Hepatocyte (in vitro differentiated cells): Measurements from ENCODE around the gene PRKAB2.

Experiments
- EZH2 ChIP-seq: fragments of 200-600 bp; sonication (generic); IDR thresholded peaks from 2 replicates; pipeline ENCODE4 v1.6.1; 2016; ENCODE audit warnings: antibody characterized with exemption, mild to moderate bottlenecking, borderline replicate concordance
- EZH2phosphoT487 ChIP-seq: fragments of 200-600 bp; sonication (generic); IDR thresholded peaks from one replicate; pipeline ENCODE4 v1.6.1; 2018; ENCODE audit warnings: antibody characterized with exemption, mild to moderate bottlenecking, low read depth, moderate library complexity; ENCODE audit not compliant: unreplicated experiment, severe bottlenecking
- TF ChIP-seq, protein P1 (sequence below): fragments of 200-600 bp; sonication (generic); IDR thresholded peaks from 2 replicates; pipeline ENCODE4 v1.5.1; 2016; ENCODE audit warnings: antibody characterized with exemption, mild to moderate bottlenecking; ENCODE audit not compliant: poor library complexity

- TF ChIP-seq, protein P1, sequence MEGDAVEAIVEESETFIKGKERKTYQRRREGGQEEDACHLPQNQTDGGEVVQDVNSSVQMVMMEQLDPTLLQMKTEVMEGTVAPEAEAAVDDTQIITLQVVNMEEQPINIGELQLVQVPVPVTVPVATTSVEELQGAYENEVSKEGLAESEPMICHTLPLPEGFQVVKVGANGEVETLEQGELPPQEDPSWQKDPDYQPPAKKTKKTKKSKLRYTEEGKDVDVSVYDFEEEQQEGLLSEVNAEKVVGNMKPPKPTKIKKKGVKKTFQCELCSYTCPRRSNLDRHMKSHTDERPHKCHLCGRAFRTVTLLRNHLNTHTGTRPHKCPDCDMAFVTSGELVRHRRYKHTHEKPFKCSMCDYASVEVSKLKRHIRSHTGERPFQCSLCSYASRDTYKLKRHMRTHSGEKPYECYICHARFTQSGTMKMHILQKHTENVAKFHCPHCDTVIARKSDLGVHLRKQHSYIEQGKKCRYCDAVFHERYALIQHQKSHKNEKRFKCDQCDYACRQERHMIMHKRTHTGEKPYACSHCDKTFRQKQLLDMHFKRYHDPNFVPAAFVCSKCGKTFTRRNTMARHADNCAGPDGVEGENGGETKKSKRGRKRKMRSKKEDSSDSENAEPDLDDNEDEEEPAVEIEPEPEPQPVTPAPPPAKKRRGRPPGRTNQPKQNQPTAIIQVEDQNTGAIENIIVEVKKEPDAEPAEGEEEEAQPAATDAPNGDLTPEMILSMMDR, result no peak
- no peak for TF ChIP-seq EZH2
- TF ChIP-seq EZH2phosphoT487, result no peak
Observed at GRCh38 chr1:147110872-147111271, 61.4 kb downstream of the PRKAB2 start.
